AG20443 (cell line): Measurements from ENCODE around the gene PEPD.
A peak's percentile ranks its signal among the peaks of the same experiment; 100 is the strongest.
"Not testable (repeated sequence)": the region's sequence is repeated elsewhere in the genome, so short reads cannot be mapped to it uniquely, and the experiment has no call there.

ENCODE experiments used
- DNase-seq: peaks from one replicate; pipeline ENCODE4 v3.0.0; 2012; ENCODE audit warnings: low spot score, mixed read lengths

PEPD gene

GRCh38 chr19:33521480-33522370, at the start of gene PEPD:
PEPD (minus strand) TSS chr19:33521791; CDS start chr19:33521760, 31 bp downstream.
- DNase-seq: peak; percentile 100

DNA sequence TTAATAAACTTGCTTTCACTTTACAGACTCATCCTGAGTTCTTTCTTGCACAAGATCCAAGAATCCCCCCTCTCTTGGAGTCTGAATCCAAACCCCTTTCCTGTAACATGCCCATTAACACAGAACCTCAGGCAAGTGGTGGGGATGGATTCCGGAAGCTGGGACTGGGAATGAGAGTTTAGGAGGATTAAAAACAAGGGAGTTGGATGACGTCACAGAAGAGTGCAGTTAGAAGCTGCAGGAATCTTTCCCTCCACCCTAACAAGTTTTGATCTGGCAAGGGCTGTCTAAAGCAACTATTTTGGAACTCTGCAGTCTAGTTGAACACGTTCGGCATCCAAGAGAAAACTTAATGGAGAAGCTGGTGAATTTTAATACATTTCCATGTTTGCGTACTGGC, 48.2 kb upstream of the PEPD start:
- DNase-seq: no peak

GRCh38 chr19:33568706-33569105, 47.1 kb upstream of the PEPD start:
- no peak for DNase-seq

GRCh38 chr19:33564836-33565338, 43.3 kb upstream of the PEPD start:
- DNase-seq: no peak

- DNase-seq: no peak
Measured at GRCh38 chr19:33562636-33563035, 41.0 kb upstream of the PEPD start.

DNA sequence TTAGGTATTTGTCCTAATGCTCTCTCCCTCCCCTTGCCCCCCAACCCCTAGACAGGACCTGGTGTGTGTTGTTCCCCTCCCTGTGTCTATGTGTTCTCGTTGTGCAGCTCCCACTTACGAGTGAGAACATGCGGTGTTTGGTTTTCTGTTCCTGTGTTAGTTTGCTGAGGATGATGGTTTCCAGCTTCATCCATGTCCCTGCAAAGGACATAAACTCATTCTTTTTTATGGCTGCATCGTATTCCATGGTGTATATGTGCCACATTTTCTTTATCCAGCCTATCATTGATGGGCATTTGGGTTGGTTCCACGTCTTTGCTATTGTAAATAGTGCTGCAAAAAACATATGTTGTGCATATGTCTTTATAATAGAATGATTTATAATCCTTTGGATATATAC, 40.1 kb upstream of the PEPD start:
- DNase-seq: not testable (repeated sequence)

DNA sequence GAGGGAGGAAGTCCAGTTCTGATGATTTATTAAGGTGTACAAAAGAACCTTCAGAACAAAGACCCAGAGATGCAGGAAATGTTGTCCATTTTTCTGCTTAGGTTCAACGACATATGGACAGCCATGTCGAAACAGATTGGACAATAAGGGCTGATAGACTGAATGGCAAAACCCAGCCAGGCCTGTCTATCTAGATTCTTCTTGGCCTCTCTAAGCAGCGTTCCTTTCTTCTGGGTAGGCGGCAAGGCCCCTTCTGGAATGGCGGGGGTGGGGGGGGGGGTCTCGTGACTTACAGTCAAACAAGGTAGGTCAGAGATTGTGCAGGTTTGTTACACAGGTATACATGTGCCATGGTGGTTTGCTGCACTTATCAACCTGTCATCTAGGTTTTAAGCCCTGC, 39.7 kb upstream of the PEPD start:
- no peak for DNase-seq

- no peak for DNase-seq
Measured at GRCh38 chr19:33559996-33560395, 38.4 kb upstream of the PEPD start.

DNA sequence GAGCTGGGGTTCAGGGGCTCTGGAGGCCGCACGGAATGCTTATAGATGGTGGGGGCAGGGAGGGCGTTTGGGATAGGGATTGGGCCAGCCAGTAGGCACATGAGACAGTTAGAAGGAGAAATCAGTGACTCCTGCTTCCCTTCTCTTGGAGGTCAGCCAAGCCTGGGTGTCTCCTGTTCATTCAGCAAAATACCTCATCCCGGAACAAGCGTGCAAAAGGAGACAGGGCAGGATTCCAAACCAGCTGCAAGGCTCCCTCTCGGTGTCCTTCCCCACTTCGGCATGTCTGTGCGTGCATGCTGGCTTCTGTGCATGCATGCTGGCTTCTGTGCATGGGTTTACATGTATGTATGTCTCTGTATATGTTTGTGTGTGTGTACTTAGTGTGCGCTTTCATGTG, 37.3 kb upstream of the PEPD start:
- DNase-seq: no peak

GRCh38 chr19:33558151-33558550, 36.6 kb upstream of the PEPD start:
- DNase-seq: no peak

GRCh38 chr19:33557720-33558119, 36.1 kb upstream of the PEPD start:
- no peak for DNase-seq

- DNase-seq: no peak
Measured at GRCh38 chr19:33557196-33557595, 35.6 kb upstream of the PEPD start.

DNA sequence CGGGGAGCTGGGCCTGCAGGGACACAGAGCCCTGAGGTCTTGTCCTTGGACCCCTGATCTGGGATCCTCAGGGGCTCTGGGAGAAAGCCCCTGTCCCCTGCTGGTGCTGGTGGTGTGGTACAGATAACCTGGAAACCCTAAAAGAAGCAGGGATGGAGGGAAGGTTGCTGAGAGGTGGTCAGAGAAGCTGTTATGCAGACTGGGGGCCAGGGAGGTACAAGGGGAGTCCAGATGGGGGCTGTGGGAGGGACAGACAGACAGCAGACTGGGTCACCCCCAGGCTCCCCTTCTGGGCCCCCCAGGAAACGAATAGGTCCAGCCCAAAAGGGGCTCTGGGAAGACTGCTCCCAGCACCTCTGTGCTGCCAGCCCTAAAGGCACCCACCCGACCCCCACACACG, 34.7 kb upstream of the PEPD start:
- DNase-seq: no peak

- not testable (repeated sequence) for DNase-seq
Measured at GRCh38 chr19:33555726-33556125, 34.1 kb upstream of the PEPD start.

DNA sequence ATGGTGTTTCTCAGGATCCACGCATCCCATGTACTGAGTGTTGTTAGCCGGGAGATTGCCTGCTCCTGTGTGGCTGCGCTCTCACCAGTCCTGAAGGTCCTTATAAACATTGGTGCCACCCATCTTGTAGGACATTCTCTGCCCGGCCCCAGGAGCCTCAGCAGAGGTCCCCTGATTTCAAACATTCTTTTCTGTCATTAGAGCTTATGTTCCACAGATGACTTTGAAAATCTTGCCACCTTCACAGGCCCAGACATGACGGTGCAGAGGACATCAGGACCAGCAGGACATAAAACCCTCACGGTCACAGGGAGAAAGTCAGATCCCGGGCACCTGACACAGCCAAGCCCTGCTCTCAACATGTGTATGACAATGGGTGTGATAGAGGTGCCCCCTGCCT, 33.2 kb upstream of the PEPD start:
- no peak for DNase-seq

DNA sequence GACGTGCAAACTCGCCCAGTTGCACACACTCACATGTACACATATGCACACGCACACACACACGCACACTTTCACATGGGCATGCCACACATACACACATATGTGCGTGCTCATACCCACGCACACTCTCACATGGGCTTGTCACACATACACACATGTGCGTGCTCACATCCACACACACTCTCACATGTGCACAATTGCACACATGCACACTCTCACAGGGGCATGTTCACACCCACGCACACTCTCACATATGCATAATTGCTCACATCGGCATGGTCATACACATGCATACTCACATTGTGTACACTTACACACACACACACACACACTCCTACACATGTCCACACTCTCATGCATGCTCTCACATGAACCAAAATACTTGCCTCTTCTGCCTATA, 32.8 kb upstream of the PEPD start:
- DNase-seq: no peak

GRCh38 chr19:33553530-33554310, 32.1 kb upstream of the PEPD start:
- DNase-seq: no peak

- no peak for DNase-seq
Measured at GRCh38 chr19:33552928-33553279, 31.3 kb upstream of the PEPD start.

DNA sequence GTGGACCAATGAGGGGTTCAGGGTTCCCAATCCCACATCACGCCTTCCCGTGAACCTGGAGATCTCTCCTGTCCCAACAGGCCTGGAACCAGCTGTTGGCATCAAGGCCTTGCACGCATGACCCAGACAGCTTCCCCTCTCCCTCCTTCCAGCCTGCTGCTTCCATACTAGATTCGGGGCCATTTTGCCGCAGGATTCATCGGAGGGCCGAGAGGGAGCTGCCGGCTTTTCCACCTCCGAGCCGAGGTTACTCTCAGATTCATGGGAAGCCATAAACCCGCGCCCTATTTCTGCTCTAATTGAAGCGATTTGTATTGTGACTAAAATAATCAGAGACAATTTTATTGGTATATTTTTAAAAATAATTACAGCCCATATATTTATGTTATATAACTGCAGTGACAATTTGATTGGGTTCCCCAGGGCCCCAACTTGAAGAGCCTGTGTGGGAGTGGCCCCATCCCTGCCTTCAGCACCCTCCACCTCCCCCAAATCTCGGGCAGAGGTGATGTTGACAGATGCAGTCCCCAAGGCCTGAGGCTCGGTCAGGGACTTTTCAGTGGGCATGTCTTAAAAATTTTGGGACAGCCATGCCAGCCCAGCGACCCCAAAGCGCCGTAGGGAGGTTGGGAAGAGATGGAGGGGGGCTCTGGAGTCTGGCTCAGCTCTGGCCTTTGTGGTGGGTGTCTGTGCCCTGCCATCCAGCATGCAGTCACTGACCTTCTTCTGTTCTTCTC, 30.8 kb upstream of the PEPD start:
- DNase-seq: no peak

DNA sequence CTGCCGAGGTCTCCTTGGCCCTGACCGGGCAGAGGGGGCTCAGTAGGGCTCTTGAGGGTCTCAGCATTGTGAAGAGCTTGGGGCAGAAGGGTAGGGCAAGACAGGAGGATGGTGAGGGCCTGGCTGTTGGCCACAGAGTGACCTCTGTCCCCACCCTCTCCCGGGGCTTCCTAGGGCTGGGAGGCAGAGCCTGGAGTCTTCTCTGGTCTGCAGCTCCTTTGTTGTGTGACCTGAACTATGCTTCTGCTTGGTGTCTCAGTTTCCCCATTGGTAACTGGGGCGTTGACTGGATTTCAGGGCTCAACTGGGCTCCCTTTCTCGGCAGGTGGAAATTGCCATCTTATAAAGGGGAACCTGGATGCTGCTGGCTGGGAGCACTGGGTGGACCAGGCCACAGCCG, 30.1 kb upstream of the PEPD start:
- no peak for DNase-seq

DNA sequence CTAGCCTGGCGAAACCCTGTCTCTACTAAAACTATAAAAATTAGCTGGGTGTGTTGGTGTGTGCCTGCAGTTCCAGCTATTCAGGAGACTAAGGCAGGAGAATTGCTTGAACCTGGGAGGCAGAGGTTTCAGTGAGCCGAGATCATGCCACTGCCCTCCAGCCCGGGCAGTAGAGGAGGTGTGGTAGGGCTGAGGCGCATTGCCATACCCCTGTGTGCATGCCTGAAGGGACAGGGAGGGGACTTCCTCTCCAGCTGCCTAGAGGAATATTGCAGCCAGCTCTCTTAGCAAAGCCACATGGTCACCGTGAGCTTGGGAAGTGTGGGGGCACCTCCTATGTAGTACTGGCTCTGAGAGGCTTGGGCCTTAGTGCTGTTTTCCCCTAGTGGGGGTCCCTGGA, 29.2 kb upstream of the PEPD start:
- no peak for DNase-seq

DNA sequence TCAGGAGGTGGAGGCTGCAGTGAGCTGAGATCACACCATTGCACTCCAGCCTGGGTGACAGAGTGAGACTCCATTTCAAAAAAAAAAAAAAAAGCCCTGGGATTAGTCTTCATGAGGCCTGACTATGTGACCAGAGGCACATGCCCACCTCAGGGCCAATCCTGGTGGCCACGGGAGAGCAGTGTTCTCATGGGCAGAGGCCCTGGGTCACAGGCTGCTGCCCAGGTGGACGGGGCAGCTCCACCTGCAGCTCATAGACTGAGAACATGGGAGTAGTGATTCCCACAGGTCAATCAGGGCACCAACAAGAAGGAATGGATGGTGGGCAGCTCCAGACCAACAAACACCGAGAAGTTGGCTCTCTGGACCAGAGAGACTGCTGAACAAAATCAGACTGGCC, 26.1 kb upstream of the PEPD start:
- DNase-seq: no peak

- DNase-seq: no peak
Measured at GRCh38 chr19:33546656-33547055, 25.1 kb upstream of the PEPD start.
